Uterus (tissue), 2 donors: ENCODE measurements around the gene CDC42BPA.

Experiments used
- POLR2A ChIP-seq, 2 donors: fragments of 450-650 bp; IDR thresholded peaks; one replicate each; pipeline ENCODE4 v1.6.1; 2016; ENCODE audit warnings: antibody characterized with exemption in 2 of 2, mild to moderate bottlenecking in 1 of 2, moderate library complexity in 1 of 2
- TF ChIP-seq, protein P1 (sequence below), 4 experiments: fragments of 200-600 bp in 2 of 4; fragments of 450-650 bp in 2 of 4; sonication (generic) in 2 of 4; IDR thresholded peaks; one replicate each; pipeline ENCODE4 v1.5.1; 2016 to 2019; ENCODE audit warnings: antibody characterized with exemption in 4 of 4, mild to moderate bottlenecking in 2 of 4, moderate library complexity in 1 of 4

GRCh38 chr1:227068883-227069282 lies 249.4 kb downstream of the CDC42BPA start:
- TF ChIP-seq, protein P1, sequence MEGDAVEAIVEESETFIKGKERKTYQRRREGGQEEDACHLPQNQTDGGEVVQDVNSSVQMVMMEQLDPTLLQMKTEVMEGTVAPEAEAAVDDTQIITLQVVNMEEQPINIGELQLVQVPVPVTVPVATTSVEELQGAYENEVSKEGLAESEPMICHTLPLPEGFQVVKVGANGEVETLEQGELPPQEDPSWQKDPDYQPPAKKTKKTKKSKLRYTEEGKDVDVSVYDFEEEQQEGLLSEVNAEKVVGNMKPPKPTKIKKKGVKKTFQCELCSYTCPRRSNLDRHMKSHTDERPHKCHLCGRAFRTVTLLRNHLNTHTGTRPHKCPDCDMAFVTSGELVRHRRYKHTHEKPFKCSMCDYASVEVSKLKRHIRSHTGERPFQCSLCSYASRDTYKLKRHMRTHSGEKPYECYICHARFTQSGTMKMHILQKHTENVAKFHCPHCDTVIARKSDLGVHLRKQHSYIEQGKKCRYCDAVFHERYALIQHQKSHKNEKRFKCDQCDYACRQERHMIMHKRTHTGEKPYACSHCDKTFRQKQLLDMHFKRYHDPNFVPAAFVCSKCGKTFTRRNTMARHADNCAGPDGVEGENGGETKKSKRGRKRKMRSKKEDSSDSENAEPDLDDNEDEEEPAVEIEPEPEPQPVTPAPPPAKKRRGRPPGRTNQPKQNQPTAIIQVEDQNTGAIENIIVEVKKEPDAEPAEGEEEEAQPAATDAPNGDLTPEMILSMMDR (IDR thresholded peaks at IDR 0.05) = no peak
- no peak for TF ChIP-seq POLR2A (IDR thresholded peaks at IDR 0.05)
